ENCODE measurements around the gene SLC38A11. TPM values are rescaled to one million over a fixed set of nuclear protein-coding genes. Genes with fewer than 3 reads are reported as not detected.

Gene SLC38A11
- polyA plus RNA-seq, 4 donors, result 0.22 to 22.8 (median 3.7) TPM

GRCh38 chr2:164915566-164915965 lies 39.8 kb downstream of the SLC38A11 start:
- 85 to 89% (median 87%) methylated on average over 4 of the region's 4 CpGs for WGBS, 3 donors
- H3K4me3 ChIP-seq (ENCODE audit: low read depth in 1 of 3, low read length in 3 of 3), result no peak overlapping the region
- no peak for FAIRE-seq
- no peak for DNase-seq
- H3K27me3 ChIP-seq (ENCODE audit: control insufficient read depth in 3 of 3, insufficient read depth in 3 of 3, low read length in 3 of 3), result no peaks in the 10 kb centered on the region
- no peaks in the 10 kb centered on the region for H3K36me3 ChIP-seq (ENCODE audit: control insufficient read depth in 3 of 3, insufficient read depth in 2 of 3, low read depth in 1 of 3, low read length in 3 of 3)
- peaks cover 1 to 37% (median 5%) of the 10 kb centered on the region in 3 donors for H3K4me1 ChIP-seq (ENCODE audit: control insufficient read depth in 3 of 3, insufficient read depth in 2 of 3, low read depth in 1 of 3, low read length in 2 of 3)
- H3K27ac ChIP-seq (ENCODE audit: low read depth in 1 of 3, low read length in 2 of 3), result peak overlapping the region in 1 of 3 donors; percentile 82
- H3K9me3 ChIP-seq (ENCODE audit: control insufficient read depth in 2 of 2, insufficient read depth in 1 of 2, low read depth in 1 of 2, low read length in 1 of 2), result no peaks in the 10 kb centered on the region

GRCh38 chr2:164913640-164914350 lies 41.5 kb downstream of the SLC38A11 start:
- no peaks in the 10 kb centered on the region for H3K9me3 ChIP-seq (ENCODE audit: control insufficient read depth in 2 of 2, insufficient read depth in 1 of 2, low read depth in 1 of 2, low read length in 1 of 2)
- H3K27ac ChIP-seq (ENCODE audit: low read depth in 1 of 3, low read length in 2 of 3), result peak overlapping the region in 2 of 3 donors; percentile 70 to 82
- peaks cover 5 to 52% (median 6%) of the 10 kb centered on the region in 3 donors for H3K4me1 ChIP-seq (ENCODE audit: control insufficient read depth in 3 of 3, insufficient read depth in 2 of 3, low read depth in 1 of 3, low read length in 2 of 3)
- H3K36me3 ChIP-seq (ENCODE audit: control insufficient read depth in 3 of 3, insufficient read depth in 2 of 3, low read depth in 1 of 3, low read length in 3 of 3), result no peaks in the 10 kb centered on the region
- DNase-seq, result peak; percentile 75 to 90
- no peak overlapping the region for H3K4me3 ChIP-seq (ENCODE audit: low read depth in 1 of 3, low read length in 3 of 3)
- FAIRE-seq, result no peak
- no peaks in the 10 kb centered on the region for H3K27me3 ChIP-seq (ENCODE audit: control insufficient read depth in 3 of 3, insufficient read depth in 3 of 3, low read length in 3 of 3)

GRCh38 chr2:164913011-164913410 lies 42.3 kb downstream of the SLC38A11 start:
- H3K36me3 ChIP-seq (ENCODE audit: control insufficient read depth in 3 of 3, insufficient read depth in 2 of 3, low read depth in 1 of 3, low read length in 3 of 3), result no peaks in the 10 kb centered on the region
- peak overlapping the region in 1 of 3 donors; percentile 82 for H3K27ac ChIP-seq (ENCODE audit: low read depth in 1 of 3, low read length in 2 of 3)
- H3K4me1 ChIP-seq (ENCODE audit: control insufficient read depth in 3 of 3, insufficient read depth in 2 of 3, low read depth in 1 of 3, low read length in 2 of 3), result peaks cover 5 to 58% (median 6%) of the 10 kb centered on the region in 3 donors
- WGBS, 3 donors, result 88 to 91% (median 89%) methylated on average over 4 of the region's 4 CpGs
- DNase-seq (no peak), FAIRE-seq (no peak)
- no peaks in the 10 kb centered on the region for H3K9me3 ChIP-seq (ENCODE audit: control insufficient read depth in 2 of 2, insufficient read depth in 1 of 2, low read depth in 1 of 2, low read length in 1 of 2)
- no peak overlapping the region for H3K4me3 ChIP-seq (ENCODE audit: low read depth in 1 of 3, low read length in 3 of 3)
- H3K27me3 ChIP-seq (ENCODE audit: control insufficient read depth in 3 of 3, insufficient read depth in 3 of 3, low read length in 3 of 3), result no peaks in the 10 kb centered on the region

DNA sequence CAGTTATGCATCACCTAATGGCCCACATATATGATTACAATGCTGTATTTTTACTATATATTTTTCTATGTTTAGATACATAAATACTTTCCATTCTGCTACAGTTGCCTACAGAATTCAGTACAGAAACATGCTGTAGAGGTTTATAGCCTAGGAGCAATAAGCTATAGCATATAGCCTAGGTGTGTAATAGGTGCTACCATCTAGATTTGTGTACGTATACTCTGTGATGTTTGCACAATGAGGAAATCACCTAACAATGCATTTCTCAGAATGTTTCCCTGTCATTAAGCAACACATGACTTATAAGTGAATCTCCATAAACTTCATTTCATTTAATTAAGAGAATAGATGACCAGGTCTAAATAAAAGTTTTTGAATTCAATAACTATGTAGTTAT lies 43.5 kb downstream of the SLC38A11 start:
- H3K27ac ChIP-seq (ENCODE audit: low read depth in 1 of 3, low read length in 2 of 3), result peak overlapping the region in 1 of 3 donors; percentile 82
- 24 to 57% (median 43%) methylated on average over 1 of the region's 1 CpG for WGBS, 3 donors

DNA sequence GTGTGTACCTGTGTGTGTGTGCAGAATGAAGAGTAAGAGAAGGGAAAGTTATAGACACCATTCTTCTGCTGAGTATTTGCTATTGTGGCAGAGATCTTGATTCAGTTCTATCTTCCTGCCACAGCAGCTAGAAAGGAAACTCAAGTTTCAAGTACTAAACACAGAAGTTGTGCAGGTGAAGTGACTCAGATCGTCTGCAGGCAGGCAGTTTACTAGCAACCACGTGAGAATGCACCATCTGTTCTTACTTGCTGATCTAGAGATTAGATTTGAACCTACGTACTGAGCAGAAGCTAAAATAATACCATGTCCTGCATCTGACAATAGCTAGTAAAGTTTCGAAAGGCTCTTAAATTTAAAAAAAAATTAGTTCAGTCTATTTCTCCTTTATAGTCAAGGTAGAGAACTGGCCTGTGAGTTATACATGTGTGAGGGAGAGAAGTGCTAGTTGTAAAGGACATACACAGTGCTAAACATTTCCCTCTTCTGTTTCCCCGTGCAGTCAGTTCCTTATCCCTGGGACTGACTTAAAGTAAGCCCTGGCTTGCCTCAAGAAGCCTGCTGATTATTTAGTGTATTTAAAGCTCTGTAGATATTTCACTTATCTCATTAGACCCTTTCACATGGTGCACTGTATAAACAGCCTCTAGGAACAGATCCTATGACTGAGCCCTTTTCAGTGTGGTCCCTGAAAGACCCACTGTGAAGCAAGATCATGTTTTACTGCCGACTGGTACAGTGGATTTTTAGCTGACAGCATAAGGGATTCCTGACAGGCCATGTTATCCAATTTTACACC lies 45.0 kb downstream of the SLC38A11 start:
- DNase-seq (peak; percentile 79 to 81), FAIRE-seq (no peak)
- Histone ChIP-seq H3K9me3 (ENCODE audit: control insufficient read depth in 2 of 2, insufficient read depth in 1 of 2, low read depth in 1 of 2, low read length in 1 of 2) (no peaks in the 10 kb centered on the region), H3K4me3 (ENCODE audit: low read depth in 1 of 3, low read length in 3 of 3) (no peak overlapping the region), H3K27me3 (ENCODE audit: control insufficient read depth in 3 of 3, insufficient read depth in 3 of 3, low read length in 3 of 3) (no peaks in the 10 kb centered on the region), H3K36me3 (ENCODE audit: control insufficient read depth in 3 of 3, insufficient read depth in 2 of 3, low read depth in 1 of 3, low read length in 3 of 3) (no peaks in the 10 kb centered on the region), H3K27ac (ENCODE audit: low read depth in 1 of 3, low read length in 2 of 3) (peak overlapping the region; percentile 64 to 82 (median 64)), H3K4me1 (ENCODE audit: control insufficient read depth in 3 of 3, insufficient read depth in 2 of 3, low read depth in 1 of 3, low read length in 2 of 3) (peaks cover 5 to 58% (median 6%) of the 10 kb centered on the region in 3 donors)
- WGBS, 3 donors, result 13 to 29% (median 17%) methylated on average over 6 of the region's 6 CpGs

More for the DNA sequence above, 43.5 kb downstream of the SLC38A11 start:
- peaks cover 5 to 58% (median 6%) of the 10 kb centered on the region in 3 donors for H3K4me1 ChIP-seq (ENCODE audit: control insufficient read depth in 3 of 3, insufficient read depth in 2 of 3, low read depth in 1 of 3, low read length in 2 of 3)
- H3K27me3 ChIP-seq (ENCODE audit: control insufficient read depth in 3 of 3, insufficient read depth in 3 of 3, low read length in 3 of 3), result no peaks in the 10 kb centered on the region
- H3K36me3 ChIP-seq (ENCODE audit: control insufficient read depth in 3 of 3, insufficient read depth in 2 of 3, low read depth in 1 of 3, low read length in 3 of 3), result no peaks in the 10 kb centered on the region
- DNase-seq (peak; percentile 17 to 56), FAIRE-seq (no peak)
- H3K4me3 ChIP-seq (ENCODE audit: low read depth in 1 of 3, low read length in 3 of 3), result no peak overlapping the region
- no peaks in the 10 kb centered on the region for H3K9me3 ChIP-seq (ENCODE audit: control insufficient read depth in 2 of 2, insufficient read depth in 1 of 2, low read depth in 1 of 2, low read length in 1 of 2)

- 77 to 98% (median 92%) methylated on average over 1 to 2 of the region's 2 CpGs for WGBS, 3 donors
- Histone ChIP-seq H3K27ac (ENCODE audit: low read depth in 1 of 3, low read length in 2 of 3) (no peak overlapping the region), H3K9me3 (ENCODE audit: control insufficient read depth in 2 of 2, insufficient read depth in 1 of 2, low read depth in 1 of 2, low read length in 1 of 2) (no peaks in the 10 kb centered on the region), H3K4me3 (ENCODE audit: low read depth in 1 of 3, low read length in 3 of 3) (no peak overlapping the region), H3K36me3 (ENCODE audit: control insufficient read depth in 3 of 3, insufficient read depth in 2 of 3, low read depth in 1 of 3, low read length in 3 of 3) (no peaks in the 10 kb centered on the region), H3K27me3 (ENCODE audit: control insufficient read depth in 3 of 3, insufficient read depth in 3 of 3, low read length in 3 of 3) (no peaks in the 10 kb centered on the region), H3K4me1 (ENCODE audit: control insufficient read depth in 3 of 3, insufficient read depth in 2 of 3, low read depth in 1 of 3, low read length in 2 of 3) (peaks cover 2 to 31% (median 6%) of the 10 kb centered on the region in 3 donors)
- FAIRE-seq (no peak), DNase-seq (no peak)
Measured at GRCh38 chr2:164906947-164907346, 48.4 kb downstream of the SLC38A11 start.

DNA sequence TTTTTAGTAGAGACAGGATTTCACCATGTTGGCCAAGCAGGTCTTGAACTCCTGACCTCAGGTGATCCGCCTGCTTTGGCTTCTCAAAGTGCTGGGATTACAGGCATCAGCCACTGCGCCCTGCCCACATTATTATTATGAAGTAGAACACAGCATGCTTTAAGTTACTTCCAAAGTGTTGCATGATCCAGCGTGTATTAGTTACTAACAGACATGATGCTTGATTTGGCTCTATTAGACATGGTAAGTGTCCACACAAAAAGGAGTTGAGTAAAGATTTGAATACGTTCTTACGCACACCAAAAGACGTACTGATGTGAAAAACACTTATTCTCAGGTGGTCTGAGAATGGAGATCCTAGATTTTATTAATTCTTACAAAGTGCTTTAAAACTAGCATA lies 50.0 kb downstream of the SLC38A11 start:
- Histone ChIP-seq H3K9me3 (ENCODE audit: control insufficient read depth in 2 of 2, insufficient read depth in 1 of 2, low read depth in 1 of 2, low read length in 1 of 2) (no peaks in the 10 kb centered on the region), H3K27ac (ENCODE audit: low read depth in 1 of 3, low read length in 2 of 3) (no peak overlapping the region), H3K4me3 (ENCODE audit: low read depth in 1 of 3, low read length in 3 of 3) (no peak overlapping the region), H3K4me1 (ENCODE audit: control insufficient read depth in 3 of 3, insufficient read depth in 2 of 3, low read depth in 1 of 3, low read length in 2 of 3) (peaks cover 0 to 18% (median 2%) of the 10 kb centered on the region in 3 donors), H3K27me3 (ENCODE audit: control insufficient read depth in 3 of 3, insufficient read depth in 3 of 3, low read length in 3 of 3) (no peaks in the 10 kb centered on the region), H3K36me3 (ENCODE audit: control insufficient read depth in 3 of 3, insufficient read depth in 2 of 3, low read depth in 1 of 3, low read length in 3 of 3) (no peaks in the 10 kb centered on the region)
- no peak for DNase-seq
- 80 to 91% (median 91%) methylated on average over 6 of the region's 6 CpGs for WGBS, 3 donors
- no peak for FAIRE-seq

DNA sequence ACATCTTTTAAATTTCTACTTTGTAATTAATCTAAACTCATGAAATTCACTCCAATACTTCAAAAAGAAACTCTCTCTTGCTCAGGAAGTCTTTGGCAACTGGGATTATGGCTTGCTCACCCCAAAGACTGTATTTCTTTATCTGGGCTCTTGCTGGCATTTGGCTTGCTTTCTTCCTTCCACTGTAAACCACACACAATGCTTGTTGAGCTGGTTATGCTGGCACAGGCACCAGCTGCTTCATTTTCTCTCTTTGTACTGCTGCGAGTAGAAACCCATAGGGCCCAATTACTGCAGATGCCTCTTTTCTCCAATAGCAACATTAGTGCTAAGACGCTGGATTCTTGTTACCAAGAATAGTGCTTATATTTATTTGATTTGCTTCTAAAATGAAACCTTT lies 51.4 kb downstream of the SLC38A11 start:
- no peaks in the 10 kb centered on the region for H3K36me3 ChIP-seq (ENCODE audit: control insufficient read depth in 3 of 3, insufficient read depth in 2 of 3, low read depth in 1 of 3, low read length in 3 of 3)
- FAIRE-seq (no peak), DNase-seq (no peak)
- H3K27ac ChIP-seq (ENCODE audit: low read depth in 1 of 3, low read length in 2 of 3), result no peak overlapping the region
- H3K4me3 ChIP-seq (ENCODE audit: low read depth in 1 of 3, low read length in 3 of 3), result no peak overlapping the region
- no peaks in the 10 kb centered on the region for H3K27me3 ChIP-seq (ENCODE audit: control insufficient read depth in 3 of 3, insufficient read depth in 3 of 3, low read length in 3 of 3)
- 56 to 64% (median 63%) methylated on average over 2 of the region's 2 CpGs for WGBS, 3 donors
- peaks cover 0 to 6% (median 0%) of the 10 kb centered on the region in 3 donors for H3K4me1 ChIP-seq (ENCODE audit: control insufficient read depth in 3 of 3, insufficient read depth in 2 of 3, low read depth in 1 of 3, low read length in 2 of 3)
- no peaks in the 10 kb centered on the region for H3K9me3 ChIP-seq (ENCODE audit: control insufficient read depth in 2 of 2, insufficient read depth in 1 of 2, low read depth in 1 of 2, low read length in 1 of 2)
